GM13977 (cell line): ENCODE data around the gene DAB2.

Experiments
- DNase-seq: peaks from one replicate; pipeline ENCODE4 v3.0.0; 2012; ENCODE audit warnings: low spot score
- in situ Hi-C: fragments of 300-500 bp; cut with MboI; formaldehyde crosslinking; loops from one replicate; pipeline ENCODE4 v1.12.0; 2022; ENCODE audit warnings: low sequenced_read_pairs, low pct_unique_long_range_greater_than_20kb, mixed read lengths, inconsistent platforms; ENCODE audit not compliant: unreplicated experiment
- TF ChIP-seq, protein P1 (sequence below): IDR thresholded peaks from 2 replicates; pipeline ENCODE4 v1.5.1; 2012; ENCODE audit warnings: mild to moderate bottlenecking, control low read depth; ENCODE audit not compliant: insufficient read depth; ENCODE audit errors: extremely low read depth, missing control alignments

Gene DAB2

GRCh38 chr5:39417979-39418378, 6.8 kb downstream of the DAB2 start:
- in situ Hi-C loops = no loop called here
- TF ChIP-seq, protein P1, sequence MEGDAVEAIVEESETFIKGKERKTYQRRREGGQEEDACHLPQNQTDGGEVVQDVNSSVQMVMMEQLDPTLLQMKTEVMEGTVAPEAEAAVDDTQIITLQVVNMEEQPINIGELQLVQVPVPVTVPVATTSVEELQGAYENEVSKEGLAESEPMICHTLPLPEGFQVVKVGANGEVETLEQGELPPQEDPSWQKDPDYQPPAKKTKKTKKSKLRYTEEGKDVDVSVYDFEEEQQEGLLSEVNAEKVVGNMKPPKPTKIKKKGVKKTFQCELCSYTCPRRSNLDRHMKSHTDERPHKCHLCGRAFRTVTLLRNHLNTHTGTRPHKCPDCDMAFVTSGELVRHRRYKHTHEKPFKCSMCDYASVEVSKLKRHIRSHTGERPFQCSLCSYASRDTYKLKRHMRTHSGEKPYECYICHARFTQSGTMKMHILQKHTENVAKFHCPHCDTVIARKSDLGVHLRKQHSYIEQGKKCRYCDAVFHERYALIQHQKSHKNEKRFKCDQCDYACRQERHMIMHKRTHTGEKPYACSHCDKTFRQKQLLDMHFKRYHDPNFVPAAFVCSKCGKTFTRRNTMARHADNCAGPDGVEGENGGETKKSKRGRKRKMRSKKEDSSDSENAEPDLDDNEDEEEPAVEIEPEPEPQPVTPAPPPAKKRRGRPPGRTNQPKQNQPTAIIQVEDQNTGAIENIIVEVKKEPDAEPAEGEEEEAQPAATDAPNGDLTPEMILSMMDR = no peak
- DNase-seq = no peak

DNA sequence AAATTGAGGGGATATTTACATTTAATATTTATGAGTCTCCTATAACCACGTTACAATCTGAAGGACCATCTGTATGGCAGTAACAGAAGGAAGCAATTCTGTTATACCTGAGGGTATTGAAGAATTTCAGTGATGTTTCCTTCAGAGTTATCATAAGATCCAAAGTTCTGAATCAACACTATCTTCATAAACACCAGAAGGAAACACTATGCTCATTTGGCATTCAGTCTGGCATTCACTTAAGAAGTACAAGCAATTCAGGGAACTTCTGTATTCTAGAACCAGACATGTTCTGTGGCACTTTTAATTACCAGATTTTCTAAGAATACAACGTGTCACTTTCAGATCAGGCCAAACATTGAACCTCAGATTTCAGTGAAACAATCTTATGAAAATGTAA, 9.6 kb downstream of the DAB2 start:
- in situ Hi-C loops = no loop called here
- TF ChIP-seq, protein P1 = no peak
- no peak for DNase-seq

- TF ChIP-seq, protein P1 = no peak
- in situ Hi-C loops = no loop called here
- DNase-seq = no peak
Observed at GRCh38 chr5:39414426-39414825, 10.4 kb downstream of the DAB2 start.

- TF ChIP-seq, protein P1 = no peak
- in situ Hi-C loops = no loop called here
- DNase-seq = no peak
Observed at GRCh38 chr5:39413771-39414170, 11.0 kb downstream of the DAB2 start.

GRCh38 chr5:39412721-39413394, 11.9 kb downstream of the DAB2 start:
- TF ChIP-seq, protein P1 = no peak
- DNase-seq = no peak
- in situ Hi-C loops = no loop called here

DNA sequence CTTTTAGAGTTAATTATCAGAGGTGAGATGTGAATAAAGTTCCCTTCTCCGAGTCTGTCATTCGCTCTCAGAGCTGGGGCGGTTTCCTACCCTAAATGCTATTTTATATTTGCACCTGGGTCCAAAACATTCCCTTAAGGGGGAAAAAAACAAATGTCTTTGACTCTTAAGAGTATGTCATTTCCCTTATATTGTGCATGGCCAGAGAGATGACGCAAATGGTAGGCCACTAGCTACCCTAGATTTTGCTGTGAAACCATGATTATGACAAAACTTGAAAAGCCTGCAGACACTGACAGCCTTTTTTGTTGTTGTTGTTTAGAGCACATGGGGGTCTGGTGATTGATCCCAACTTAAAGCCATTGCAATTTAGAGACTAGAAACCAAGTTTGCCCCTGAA, 12.8 kb downstream of the DAB2 start:
- TF ChIP-seq, protein P1 = no peak
- DNase-seq = no peak
- in situ Hi-C loops = no loop called here
